ENCODE measurements around the gene PRSS12. TPM values are rescaled to one million over a fixed set of nuclear protein-coding genes. Genes with fewer than 3 reads are reported as not detected.
"Not testable (repeated sequence)": the region's sequence is repeated elsewhere in the genome, so short reads cannot be mapped to it uniquely, and the experiment has no call there.

The PRSS12 gene
- total and polyA plus RNA-seq, 2 experiments from 2014 or later: 10.0 to 33.6 TPM

GRCh38 chr4:118268780-118269179, 84.0 kb downstream of the PRSS12 start:
- TF ChIP-seq EZH2 (IDR thresholded peaks at IDR 0.05; ENCODE audit: insufficient read depth, poor library complexity, severe bottlenecking) (no peak), EZH2phosphoT487 (IDR thresholded peaks at IDR 0.05; ENCODE audit: insufficient read depth, low read depth) (no peak)
- Histone ChIP-seq H3K27ac (no peak overlapping the region), H3K9ac (no peak overlapping the region), H3K4me2 (ENCODE audit: unreplicated experiment) (no peak overlapping the region), H3K9me2 (ENCODE audit: insufficient read depth) (no peaks in the 10 kb centered on the region), H4K20me1 (ENCODE audit: insufficient read depth) (no peaks in the 10 kb centered on the region), H3F3A (ENCODE audit: insufficient read depth) (no peaks in the 10 kb centered on the region), H3K36me3 (ENCODE audit: low read depth) (no peaks in the 10 kb centered on the region), H3K9me3 (ENCODE audit: low read depth) (no peaks in the 10 kb centered on the region), H3K4me1 (ENCODE audit: insufficient read depth) (no peaks in the 10 kb centered on the region), H3K27me3 (replicated peaks; ENCODE audit: insufficient read depth) (peaks cover 3% of the 10 kb centered on the region; the same call in 1 of the 2 replicates), H3K4me3 (no peak overlapping the region), H2AFZ (no peak overlapping the region), H3K79me2 (ENCODE audit: insufficient read depth) (no peaks in the 10 kb centered on the region)
- in situ Hi-C loops (cut with MboI): loop anchor here (25.0 kb wide), 1 partner anchor 1906 kb away; no protein-coding TSS in a partner anchor
- 51 to 53% methylated on average over 3 of the region's 3 CpGs for WGBS, 2 experiments (ENCODE audit: low coverage in 1 of 2, low lambda C conversion rate in 2 of 2, missing lambda C conversion rate in 2 of 2)
- DNase-seq: no peak

GRCh38 chr4:118266145-118266496, 86.7 kb downstream of the PRSS12 start:
- WGBS, 2 experiments (ENCODE audit: low coverage in 1 of 2, low lambda C conversion rate in 2 of 2, missing lambda C conversion rate in 2 of 2): 90 to 95% methylated on average over 4 of the region's 4 CpGs
- not testable (repeated sequence) for H3K27me3 ChIP-seq (replicated peaks; ENCODE audit: insufficient read depth); H3K9me2 ChIP-seq (ENCODE audit: insufficient read depth); H3K9ac ChIP-seq; H3K4me2 ChIP-seq (ENCODE audit: unreplicated experiment); H4K20me1 ChIP-seq (ENCODE audit: insufficient read depth); H3K4me3 ChIP-seq; H3K27ac ChIP-seq; H3K4me1 ChIP-seq (ENCODE audit: insufficient read depth); DNase-seq; H3F3A ChIP-seq (ENCODE audit: insufficient read depth); H3K79me2 ChIP-seq (ENCODE audit: insufficient read depth); H3K36me3 ChIP-seq (ENCODE audit: low read depth); H3K9me3 ChIP-seq (ENCODE audit: low read depth)
- 0 out of 2 replicates have a peak overlapping the region, but pooled peaks have one; percentile 85 for H2AFZ ChIP-seq
- in situ Hi-C loops (cut with MboI): loop anchor here (25.0 kb wide), 1 partner anchor 1904 kb away; no protein-coding TSS in a partner anchor

GRCh38 chr4:118265312-118266144, 87.3 kb downstream of the PRSS12 start:
- Histone ChIP-seq H3K36me3 (ENCODE audit: low read depth) (no peaks in the 10 kb centered on the region), H3K4me3 (peak overlapping the region; percentile 71), H3K4me1 (ENCODE audit: insufficient read depth) (no peaks in the 10 kb centered on the region), H3K27me3 (replicated peaks; ENCODE audit: insufficient read depth) (peaks cover 3% of the 10 kb centered on the region; the same call in 1 of the 2 replicates), H3K9me2 (ENCODE audit: insufficient read depth) (no peaks in the 10 kb centered on the region), H2AFZ (peak overlapping the region; percentile 85), H4K20me1 (ENCODE audit: insufficient read depth) (no peaks in the 10 kb centered on the region), H3K79me2 (ENCODE audit: insufficient read depth) (no peaks in the 10 kb centered on the region), H3K4me2 (ENCODE audit: unreplicated experiment) (peak overlapping the region; percentile 66), H3K9ac (no peak overlapping the region), H3K9me3 (ENCODE audit: low read depth) (no peaks in the 10 kb centered on the region), H3F3A (ENCODE audit: insufficient read depth) (no peaks in the 10 kb centered on the region), H3K27ac (no peak overlapping the region)
- TF ChIP-seq EZH2phosphoT487 (IDR thresholded peaks at IDR 0.05; ENCODE audit: insufficient read depth, low read depth) (no peak), EZH2 (IDR thresholded peaks at IDR 0.05; ENCODE audit: insufficient read depth, poor library complexity, severe bottlenecking) (no peak)
- in situ Hi-C loops (cut with MboI): loop anchor here (25.0 kb wide), 1 partner anchor 1903 kb away; no protein-coding TSS in a partner anchor
- WGBS, 2 experiments (ENCODE audit: low coverage in 1 of 2, low lambda C conversion rate in 2 of 2, missing lambda C conversion rate in 2 of 2): 12 to 15% methylated on average over 49 to 51 of the region's 64 CpGs
- DNase-seq: peak; percentile 17

GRCh38 chr4:118264096-118264495, 88.7 kb downstream of the PRSS12 start:
- TF ChIP-seq EZH2phosphoT487 (IDR thresholded peaks at IDR 0.05; ENCODE audit: insufficient read depth, low read depth) (no peak), EZH2 (IDR thresholded peaks at IDR 0.05; ENCODE audit: insufficient read depth, poor library complexity, severe bottlenecking) (no peak)
- Histone ChIP-seq H2AFZ (no peak overlapping the region), H3K79me2 (ENCODE audit: insufficient read depth) (no peaks in the 10 kb centered on the region), H3K9me2 (ENCODE audit: insufficient read depth) (no peaks in the 10 kb centered on the region), H3F3A (ENCODE audit: insufficient read depth) (no peaks in the 10 kb centered on the region), H3K4me3 (no peak overlapping the region), H3K27me3 (replicated peaks; ENCODE audit: insufficient read depth) (peaks cover 3% of the 10 kb centered on the region; the same call in 1 of the 2 replicates), H3K27ac (no peak overlapping the region), H3K9ac (no peak overlapping the region), H4K20me1 (ENCODE audit: insufficient read depth) (no peaks in the 10 kb centered on the region), H3K9me3 (ENCODE audit: low read depth) (no peaks in the 10 kb centered on the region), H3K36me3 (ENCODE audit: low read depth) (no peaks in the 10 kb centered on the region), H3K4me1 (ENCODE audit: insufficient read depth) (no peaks in the 10 kb centered on the region), H3K4me2 (ENCODE audit: unreplicated experiment) (no peak overlapping the region)
- DNase-seq: no peak
- 84 to 90% methylated on average over 3 of the region's 3 CpGs for WGBS, 2 experiments (ENCODE audit: low coverage in 1 of 2, low lambda C conversion rate in 2 of 2, missing lambda C conversion rate in 2 of 2)
- in situ Hi-C loops (cut with MboI): loop anchor here (25.0 kb wide), 1 partner anchor 1902 kb away; no protein-coding TSS in a partner anchor
